ENCODE results near the gene COX20. TPM values are rescaled to one million over a fixed set of nuclear protein-coding genes. Genes with fewer than 3 reads are reported as not detected.

COX20 gene
- total and polyA plus RNA-seq, 10 of the 15 experiments (the other 5 are each of a cell fraction or from before 2014, with no cell fraction given) = 22.8 to 112 (median 52.7) TPM

DNA sequence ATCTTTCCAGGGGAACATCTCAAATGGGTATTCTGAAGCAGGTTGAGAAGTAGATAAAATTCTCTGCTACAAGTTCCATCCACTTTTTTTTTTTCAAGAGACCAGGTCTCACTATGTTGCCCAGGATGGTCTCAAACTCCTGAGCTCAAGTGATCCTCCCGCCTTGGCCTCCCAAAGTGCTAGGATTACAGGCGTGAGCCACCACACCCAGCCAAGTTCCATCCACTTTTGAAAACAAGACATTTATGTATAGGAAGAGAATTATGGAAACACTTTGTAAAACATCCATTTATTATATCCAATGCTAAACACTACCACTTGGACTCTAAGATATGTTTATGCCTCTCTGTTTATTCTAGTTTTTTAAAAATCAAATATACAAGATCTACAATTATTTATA lies 15.4 kb downstream of the COX20 start:
- FAIRE-seq (no peak), ATAC-seq (no peak), DNase-seq (ENCODE audit: low read depth, low spot score) (no peak)
- no peak overlapping the region for H3K4me3 ChIP-seq
- H3K79me2 ChIP-seq (ENCODE audit: control insufficient read depth, insufficient read depth, low read length) = peaks cover 27% of the 10 kb centered on the region
- no peaks in the 10 kb centered on the region for H3K4me1 ChIP-seq (ENCODE audit: control insufficient read depth, insufficient read depth, low read length)
- no peaks in the 10 kb centered on the region for H3K9me3 ChIP-seq (replicated peaks; ENCODE audit: control insufficient read depth, insufficient read depth, low read length)
- no peak overlapping the region for H3K27ac ChIP-seq (ENCODE audit: control insufficient read depth, insufficient read depth)
- WGBS (ENCODE audit: insufficient coverage, insufficient replicate concordance, low lambda C conversion rate, missing lambda C conversion rate) = 95% methylated on average over 2 of the region's 2 CpGs
- H2AFZ ChIP-seq (ENCODE audit: control insufficient read depth, low read depth, low read length) = no peak overlapping the region
- no peak overlapping the region for H3K9ac ChIP-seq (ENCODE audit: control insufficient read depth, insufficient read depth, low read length)
- ChIA-PET SMC1A (ENCODE audit: uncharacterized antibody, unreplicated experiment) (interaction anchor here (0.7 to 18.4 kb wide), 6 partner anchors 11 to 192 kb away, joined by 3 to 360 read pairs (median 4); partner anchors contain the start of gene COX20), RAD21 (ENCODE audit: unreplicated experiment) (interaction anchor here (0.6 to 2.6 kb wide), 4 partner anchors 11 to 192 kb away, joined by 3 to 16 read pairs (median 3); partner anchors contain the start of gene COX20), CTCF (interaction anchor here (0.7 to 2.3 kb wide), 4 partner anchors 11 to 90 kb away, joined by 3 to 11 read pairs (median 4); no protein-coding TSS in a partner anchor), POLR2A (interaction anchor here (0.5 to 21.2 kb wide), 3 partner anchors 10 to 47 kb away, joined by 3 to 350 read pairs (median 20); partner anchors contain the start of gene COX20)
- H3K36me3 ChIP-seq (ENCODE audit: control insufficient read depth in 2 of 2, insufficient read depth in 2 of 2, low read length in 1 of 2) = peaks cover 1 to 47% of the 10 kb centered on the region in 2 experiments
- in situ Hi-C loops (cut with MboI) = no loop called here
- no TSS peak for BruUV-seq (replicated peaks)
- H4K20me1 ChIP-seq (ENCODE audit: control insufficient read depth, insufficient read depth) = no peaks in the 10 kb centered on the region; the same call in 1 of the 2 replicates
- no peaks in the 10 kb centered on the region for H3K27me3 ChIP-seq (replicated peaks in 1 of 2; ENCODE audit: control insufficient read depth in 2 of 2, insufficient read depth in 2 of 2, low read length in 1 of 2)
- no peak overlapping the region for H3K4me2 ChIP-seq (ENCODE audit: control insufficient read depth, insufficient read depth)
- intact Hi-C loops (cut with micrococcal nuclease; ENCODE audit: unreplicated experiment) = no loop called here
- TF ChIP-seq MYB (IDR thresholded peaks at IDR 0.05; ENCODE audit: borderline replicate concordance, low read depth, low read length) (no peak), SMAD1 (IDR thresholded peaks at IDR 0.05; ENCODE audit: low read depth, partially characterized antibody) (no peak), SREBF1 (IDR thresholded peaks at IDR 0.05; ENCODE audit: low read length) (no peak), SIN3A (IDR thresholded peaks at IDR 0.05; ENCODE audit: low read depth, low read length) (no peak), ZNF24 (IDR thresholded peaks at IDR 0.05) (no peak)

DNA sequence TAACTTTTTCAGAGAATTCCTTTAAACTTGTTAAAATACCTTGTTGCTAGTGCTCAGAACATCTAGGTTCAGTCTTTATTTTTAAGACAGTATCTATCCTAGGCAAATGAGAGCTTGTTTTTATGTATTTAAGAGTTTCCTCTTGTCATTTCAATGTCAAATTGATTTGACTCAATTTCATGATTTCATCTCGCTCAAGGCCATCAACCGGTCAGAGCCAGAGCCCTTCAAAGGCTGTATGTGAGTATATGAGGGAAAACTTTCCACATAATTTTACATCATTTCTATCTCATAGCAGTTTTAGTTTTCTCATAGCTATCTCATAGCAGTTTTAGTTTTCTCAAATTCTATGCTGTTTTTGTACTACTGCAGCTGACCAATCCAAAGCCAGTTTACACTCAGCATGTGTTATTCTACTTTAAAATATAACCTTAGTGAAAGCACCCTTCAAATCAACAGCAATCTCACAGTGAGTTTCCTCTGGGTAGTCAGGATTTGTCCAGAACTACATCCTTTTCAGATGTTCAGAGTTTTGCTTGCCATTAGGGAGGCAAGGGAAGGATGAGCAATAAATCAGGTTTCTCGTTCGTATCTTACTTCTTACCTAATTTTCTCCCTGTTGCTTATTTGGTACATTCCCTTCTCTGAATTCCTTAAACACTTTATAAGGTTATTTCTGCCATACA lies 16.2 kb downstream of the COX20 start:
- Histone ChIP-seq H4K20me1 (ENCODE audit: control insufficient read depth, insufficient read depth) (no peaks in the 10 kb centered on the region; the same call in 1 of the 2 replicates), H3K79me2 (ENCODE audit: control insufficient read depth, insufficient read depth, low read length) (peaks cover 34% of the 10 kb centered on the region), H3K9me3 (replicated peaks; ENCODE audit: control insufficient read depth, insufficient read depth, low read length) (no peaks in the 10 kb centered on the region), H3K4me3 (no peak overlapping the region), H3K9ac (ENCODE audit: control insufficient read depth, insufficient read depth, low read length) (no peak overlapping the region), H3K36me3 (ENCODE audit: control insufficient read depth in 2 of 2, insufficient read depth in 2 of 2, low read length in 1 of 2) (peaks cover 2 to 50% of the 10 kb centered on the region in 2 experiments), H3K27me3 (replicated peaks in 1 of 2; ENCODE audit: control insufficient read depth in 2 of 2, insufficient read depth in 2 of 2, low read length in 1 of 2) (no peaks in the 10 kb centered on the region), H3K4me2 (ENCODE audit: control insufficient read depth, insufficient read depth) (no peak overlapping the region), H2AFZ (ENCODE audit: control insufficient read depth, low read depth, low read length) (no peak overlapping the region), H3K4me1 (ENCODE audit: control insufficient read depth, insufficient read depth, low read length) (no peaks in the 10 kb centered on the region), H3K27ac (ENCODE audit: control insufficient read depth, insufficient read depth) (no peak overlapping the region)
- ChIA-PET SMC1A (ENCODE audit: uncharacterized antibody, unreplicated experiment) (interaction anchor here (1.2 to 18.4 kb wide), 4 partner anchors 10 to 191 kb away, joined by 3 to 360 read pairs (median 9); partner anchors contain the start of gene COX20), RAD21 (ENCODE audit: unreplicated experiment) (interaction anchor here (0.8 to 2.6 kb wide), 2 partner anchors 10 to 16 kb away, joined by 3 to 16 read pairs; partner anchors contain the start of gene COX20), CTCF (interaction anchor here (1.8 to 3.5 kb wide), 3 partner anchors 10 to 89 kb away, joined by 4 to 11 read pairs (median 10); no protein-coding TSS in a partner anchor), POLR2A (interaction anchor here (1.2 to 21.2 kb wide), 3 partner anchors 10 to 13 kb away, joined by 3 to 350 read pairs (median 20); partner anchors contain the start of genes COX20 and HNRNPU)
- 97% methylated on average over 4 of the region's 4 CpGs for WGBS (ENCODE audit: insufficient coverage, insufficient replicate concordance, low lambda C conversion rate, missing lambda C conversion rate)
- in situ Hi-C loops (cut with MboI) (no loop called here), intact Hi-C loops (cut with micrococcal nuclease; ENCODE audit: unreplicated experiment) (no loop called here)
- no TSS peak for BruUV-seq (replicated peaks)
- FAIRE-seq (no peak), DNase-seq (ENCODE audit: low read depth, low spot score) (no peak), ATAC-seq (no peak)
- TF ChIP-seq ETV6 (conservative IDR thresholded peaks at IDR 0.05 in 1 of 2, IDR thresholded peaks at IDR 0.05 in 1 of 2; ENCODE audit: borderline replicate concordance in 1 of 2, low read depth in 1 of 2) (no peak), ZBED1 (IDR thresholded peaks at IDR 0.05; ENCODE audit: borderline replicate concordance) (0 out of 2 replicates have a peak, but pooled peaks have one; percentile 59), NR2F1 (conservative IDR thresholded peaks at IDR 0.05) (no peak), PML (IDR thresholded peaks at IDR 0.05; ENCODE audit: low read length) (no peak), EED (IDR thresholded peaks at IDR 0.05; ENCODE audit: low read depth) (no peak), ZNF384 (IDR thresholded peaks at IDR 0.05; ENCODE audit: borderline replicate concordance, low read depth, low read length) (no peak), YBX1 (IDR thresholded peaks at IDR 0.05) (no peak), BMI1 (IDR thresholded peaks at IDR 0.05; ENCODE audit: borderline replicate concordance) (no peak), ATF7 (IDR thresholded peaks at IDR 0.05; ENCODE audit: low read depth) (no peak)
- TF ChIP-seq, protein P1, sequence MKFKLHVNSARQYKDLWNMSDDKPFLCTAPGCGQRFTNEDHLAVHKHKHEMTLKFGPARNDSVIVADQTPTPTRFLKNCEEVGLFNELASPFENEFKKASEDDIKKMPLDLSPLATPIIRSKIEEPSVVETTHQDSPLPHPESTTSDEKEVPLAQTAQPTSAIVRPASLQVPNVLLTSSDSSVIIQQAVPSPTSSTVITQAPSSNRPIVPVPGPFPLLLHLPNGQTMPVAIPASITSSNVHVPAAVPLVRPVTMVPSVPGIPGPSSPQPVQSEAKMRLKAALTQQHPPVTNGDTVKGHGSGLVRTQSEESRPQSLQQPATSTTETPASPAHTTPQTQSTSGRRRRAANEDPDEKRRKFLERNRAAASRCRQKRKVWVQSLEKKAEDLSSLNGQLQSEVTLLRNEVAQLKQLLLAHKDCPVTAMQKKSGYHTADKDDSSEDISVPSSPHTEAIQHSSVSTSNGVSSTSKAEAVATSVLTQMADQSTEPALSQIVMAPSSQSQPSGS (IDR thresholded peaks at IDR 0.05; ENCODE audit: low read length) = peak; percentile 9; the same call in 1 of the 2 replicates
